ENCODE results near the gene SULT2B1.
A peak's percentile ranks its signal among the peaks of the same experiment; 100 is the strongest.

The SULT2B1 gene

DNA sequence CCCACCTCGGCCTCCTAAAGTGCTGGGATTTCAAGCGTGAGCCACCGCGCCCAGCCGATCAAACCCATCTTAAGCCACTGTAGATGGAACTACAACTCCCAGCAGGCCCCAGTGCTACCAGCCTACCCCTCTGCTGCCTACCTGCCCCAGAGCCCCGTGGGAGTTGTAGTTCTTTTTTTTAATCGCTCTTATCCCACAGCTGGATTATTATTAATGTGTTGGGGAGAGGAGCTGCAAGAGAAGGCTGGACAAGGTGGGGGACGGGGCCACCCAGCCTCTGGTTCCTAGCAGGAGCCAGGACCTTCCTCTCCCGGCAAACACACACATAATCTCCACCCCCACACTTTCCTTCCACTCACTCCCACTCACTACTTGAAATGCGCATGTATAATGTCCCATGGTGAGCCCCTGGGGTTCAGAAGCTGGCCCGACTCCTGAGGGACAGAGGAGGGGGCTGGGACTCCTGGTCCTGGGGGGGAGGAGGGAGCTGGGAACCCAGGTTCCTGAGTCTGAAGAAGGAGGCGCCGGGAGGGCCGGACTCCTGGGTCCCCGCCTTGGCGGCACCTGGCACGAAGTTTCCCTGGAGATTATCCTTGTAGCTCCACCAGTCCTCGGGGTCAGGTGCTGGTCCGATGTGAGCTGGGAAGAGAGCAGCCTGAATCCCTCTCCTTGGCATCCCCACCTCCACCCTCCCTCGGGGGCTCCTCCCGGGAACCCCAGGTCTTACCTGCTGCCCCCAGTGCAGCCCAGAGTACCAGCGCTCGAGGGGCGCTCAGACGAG, 93.1 kb downstream of the SULT2B1 start:
- CTCF ChIA-PET: interaction anchor here (0.7 to 3.1 kb wide), 18 partner anchors 8 to 327 kb away, joined by 3 to 40 read pairs (median 5); partner anchors contain the start of genes DBP, HSD17B14 and NTN5
- TF ChIP-seq, protein P1, sequence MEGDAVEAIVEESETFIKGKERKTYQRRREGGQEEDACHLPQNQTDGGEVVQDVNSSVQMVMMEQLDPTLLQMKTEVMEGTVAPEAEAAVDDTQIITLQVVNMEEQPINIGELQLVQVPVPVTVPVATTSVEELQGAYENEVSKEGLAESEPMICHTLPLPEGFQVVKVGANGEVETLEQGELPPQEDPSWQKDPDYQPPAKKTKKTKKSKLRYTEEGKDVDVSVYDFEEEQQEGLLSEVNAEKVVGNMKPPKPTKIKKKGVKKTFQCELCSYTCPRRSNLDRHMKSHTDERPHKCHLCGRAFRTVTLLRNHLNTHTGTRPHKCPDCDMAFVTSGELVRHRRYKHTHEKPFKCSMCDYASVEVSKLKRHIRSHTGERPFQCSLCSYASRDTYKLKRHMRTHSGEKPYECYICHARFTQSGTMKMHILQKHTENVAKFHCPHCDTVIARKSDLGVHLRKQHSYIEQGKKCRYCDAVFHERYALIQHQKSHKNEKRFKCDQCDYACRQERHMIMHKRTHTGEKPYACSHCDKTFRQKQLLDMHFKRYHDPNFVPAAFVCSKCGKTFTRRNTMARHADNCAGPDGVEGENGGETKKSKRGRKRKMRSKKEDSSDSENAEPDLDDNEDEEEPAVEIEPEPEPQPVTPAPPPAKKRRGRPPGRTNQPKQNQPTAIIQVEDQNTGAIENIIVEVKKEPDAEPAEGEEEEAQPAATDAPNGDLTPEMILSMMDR (IDR thresholded peaks at IDR 0.05; ENCODE audit: insufficient read depth, low read length, missing control alignments): no peak
- no peak for DNase-seq (ENCODE audit: low read depth, low spot score)
- peak overlapping the region; percentile 57 for H3K4me3 ChIP-seq (ENCODE audit: low read depth, low read length)
- POLR2A ChIA-PET: interaction anchor here (0.6 kb wide), 1 partner anchor 121 kb away, joined by 3 read pairs; no protein-coding TSS in a partner anchor

DNA sequence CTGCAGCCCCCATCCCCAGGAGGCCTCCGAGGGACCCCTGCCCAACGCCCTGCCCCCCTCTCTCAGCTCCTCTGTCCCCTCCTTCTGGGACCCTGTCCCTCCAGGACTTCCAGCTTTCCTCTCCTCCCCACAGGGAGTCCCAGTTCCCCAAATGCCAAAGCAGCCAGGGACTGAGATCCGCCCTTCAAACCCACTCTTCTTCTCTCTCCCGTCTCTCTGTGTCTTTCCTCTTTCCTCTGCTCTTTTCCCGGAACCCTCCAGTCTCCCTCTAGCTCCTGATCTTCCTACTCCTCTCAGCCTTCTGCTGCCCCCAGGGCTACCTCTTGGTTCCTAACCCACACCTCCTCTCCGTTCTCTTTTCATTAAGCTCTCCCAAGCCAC, 93.6 kb downstream of the SULT2B1 start:
- ChIA-PET POLR2A (interaction anchor here (0.6 kb wide), 1 partner anchor 120 kb away, joined by 3 read pairs; no protein-coding TSS in a partner anchor), CTCF (interaction anchor here (0.7 to 3.1 kb wide), 19 partner anchors 8 to 326 kb away, joined by 3 to 40 read pairs (median 5); partner anchors contain the start of genes DBP, HSD17B14 and NTN5)
- no peak for DNase-seq (ENCODE audit: low read depth, low spot score)
- peak overlapping the region; percentile 57 for H3K4me3 ChIP-seq (ENCODE audit: low read depth, low read length)
- TF ChIP-seq, protein P1 (IDR thresholded peaks at IDR 0.05; ENCODE audit: insufficient read depth, low read length, missing control alignments): no peak

DNA sequence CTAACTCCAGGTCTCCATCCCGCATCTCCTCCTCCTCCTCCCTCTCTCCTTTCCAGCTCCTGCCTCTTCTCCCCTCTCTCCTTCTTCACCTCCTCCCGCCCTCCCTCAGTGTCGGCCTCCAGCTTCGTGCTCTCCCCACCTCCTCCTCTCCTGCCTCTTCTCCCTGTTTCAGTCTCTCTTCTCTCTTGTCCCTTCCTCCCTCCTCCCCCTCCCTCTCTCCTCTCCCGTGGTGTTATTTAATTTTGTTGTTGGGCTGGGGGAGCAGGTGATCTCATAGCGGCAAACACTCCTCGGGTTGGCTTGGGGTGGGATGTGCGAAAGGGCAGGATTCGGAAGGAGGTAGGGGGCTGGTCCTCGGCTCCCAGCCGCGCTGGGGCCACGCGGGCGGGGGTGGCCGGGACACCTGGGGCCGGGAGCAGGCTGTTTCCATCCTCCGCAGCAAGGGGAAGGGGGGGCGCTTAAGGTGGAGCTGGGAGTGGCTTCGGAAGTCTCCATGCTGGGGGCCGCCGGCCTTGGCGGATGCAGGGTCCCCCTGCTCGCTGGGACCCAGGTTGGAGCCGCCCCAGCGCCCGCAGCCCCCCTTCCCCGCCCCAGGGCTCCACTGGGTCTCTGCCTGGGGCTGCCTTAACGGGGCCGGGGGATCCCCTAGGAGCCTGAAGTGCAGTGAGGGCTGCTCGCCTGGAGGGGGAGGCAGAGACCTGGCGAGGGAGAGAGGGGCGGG, 94.2 kb downstream of the SULT2B1 start, which contains the start of gene CA11:
Gene CA11, minus strand, starts transcription at position 187 of the 721 bp plus-strand sequence. CDS start 555 bp downstream, outside the sequence.
- ChIA-PET POLR2A (no interaction called here), CTCF (interaction anchor here (0.7 to 3.1 kb wide), 17 partner anchors 8 to 326 kb away, joined by 3 to 40 read pairs (median 5); partner anchors contain the start of genes DBP, HSD17B14 and NTN5)
- peak within 1 kb of the TSS; percentile 57 for H3K4me3 ChIP-seq (ENCODE audit: low read depth, low read length)
- DNase-seq (ENCODE audit: low read depth, low spot score): no peak
- TF ChIP-seq, protein P1 (IDR thresholded peaks at IDR 0.05; ENCODE audit: insufficient read depth, low read length, missing control alignments): peak; percentile 95

DNA sequence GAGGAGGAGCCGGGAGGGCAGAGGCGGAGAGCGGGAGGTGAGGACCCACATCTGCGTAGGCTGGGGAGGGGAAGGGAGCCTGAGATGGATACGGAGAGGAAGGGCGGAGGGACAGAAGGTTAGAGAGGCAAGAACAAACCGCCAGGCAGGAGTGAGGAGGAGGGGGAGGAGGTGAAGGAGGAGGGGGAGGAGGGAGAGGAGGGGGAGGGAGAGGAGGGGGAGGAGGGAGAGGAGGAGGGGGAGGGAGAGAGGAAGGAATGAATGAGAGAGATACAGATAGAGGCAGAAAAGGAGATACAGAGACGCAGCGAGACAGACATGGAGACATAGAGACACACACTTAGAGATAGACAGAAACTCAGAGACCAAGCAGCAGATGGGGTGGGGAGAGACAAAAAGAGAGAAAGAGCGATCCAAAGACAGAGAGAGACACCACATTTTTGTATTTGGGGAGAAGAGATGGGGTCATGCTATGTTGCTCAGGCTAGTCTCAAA, 94.8 kb downstream of the SULT2B1 start:
- TF ChIP-seq, protein P1 (IDR thresholded peaks at IDR 0.05; ENCODE audit: insufficient read depth, low read length, missing control alignments): no peak
- peak overlapping the region; percentile 57 for H3K4me3 ChIP-seq (ENCODE audit: low read depth, low read length)
- POLR2A ChIA-PET: no interaction called here
- no peak for DNase-seq (ENCODE audit: low read depth, low spot score)
- CTCF ChIA-PET: interaction anchor here (1.0 to 3.1 kb wide), 7 partner anchors 10 to 202 kb away, joined by 3 to 40 read pairs (median 21); partner anchors contain the start of gene NTN5

DNA sequence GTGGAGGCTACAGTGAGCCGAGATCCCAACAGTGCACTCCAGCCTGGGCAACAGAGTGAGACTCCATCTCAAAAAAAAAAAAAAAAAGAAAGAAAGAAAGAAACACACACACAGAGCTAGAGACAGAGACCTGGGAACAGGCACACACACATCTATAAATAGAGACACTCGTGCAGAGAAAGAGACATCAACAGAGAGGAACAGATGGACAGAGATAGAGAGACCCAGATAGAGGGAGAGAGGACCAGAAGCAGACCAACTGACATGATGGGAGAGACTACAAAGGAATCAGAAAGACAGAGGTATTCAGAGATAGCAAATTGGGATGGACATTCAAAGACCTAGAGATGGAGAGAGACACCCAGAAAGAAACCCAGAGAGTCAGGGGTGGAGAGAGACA, 96.2 kb downstream of the SULT2B1 start:
- TF ChIP-seq, protein P1 (IDR thresholded peaks at IDR 0.05; ENCODE audit: insufficient read depth, low read length, missing control alignments): no peak
- no peak overlapping the region for H3K4me3 ChIP-seq (ENCODE audit: low read depth, low read length)
- DNase-seq (ENCODE audit: low read depth, low spot score): no peak
- CTCF ChIA-PET: interaction anchor here (1.2 to 1.5 kb wide), 2 partner anchors 10 to 194 kb away, joined by 3 to 5 read pairs; no protein-coding TSS in a partner anchor
- POLR2A ChIA-PET: no interaction called here

Data from AG04449 (cell line).